Kidney epithelial cell (primary cell): Measurements from ENCODE around the gene GRB14. TPM values are rescaled to one million over a fixed set of nuclear protein-coding genes. Genes with fewer than 3 reads are reported as not detected.
A peak's percentile ranks its signal among the peaks of the same experiment; 100 is the strongest.

Experiments used
- DNase-seq: peaks from one replicate; pipeline ENCODE4 v3.0.0-alpha.2; 2010; ENCODE audit warnings: low read depth
- H3K27me3 ChIP-seq: 2 replicates; pipeline ENCODE4 v1.6.0; 2011; ENCODE audit warnings: low read length; ENCODE audit not compliant: control insufficient read depth, insufficient read depth
- H3K36me3 ChIP-seq: 2 replicates; pipeline ENCODE4 v1.5.1; 2011; ENCODE audit warnings: low read length; ENCODE audit not compliant: control insufficient read depth, insufficient read depth
- H3K4me3 ChIP-seq: 2 replicates; pipeline ENCODE4 v1.5.1; 2011; ENCODE audit warnings: low read depth, mild to moderate bottlenecking, control low read depth, low read length
- total RNA-seq: library from RNA; depleted of rRNA; stranded (reverse); fragments of >200 nt; gene quantifications from 2 replicates; pipeline ENCODE4 v1.2.3, GENCODE V29; 2015
- TF ChIP-seq, protein P1 (sequence below): IDR thresholded peaks from 2 replicates; pipeline ENCODE4 v1.5.1; 2011; ENCODE audit warnings: mild to moderate bottlenecking, moderate library complexity, low read length, control low read depth, inconsistent platforms; ENCODE audit not compliant: insufficient read depth, poor library complexity, severe bottlenecking

The GRB14 gene
- total RNA-seq, 1 donor from 2014 or later = 9.2 TPM

DNA sequence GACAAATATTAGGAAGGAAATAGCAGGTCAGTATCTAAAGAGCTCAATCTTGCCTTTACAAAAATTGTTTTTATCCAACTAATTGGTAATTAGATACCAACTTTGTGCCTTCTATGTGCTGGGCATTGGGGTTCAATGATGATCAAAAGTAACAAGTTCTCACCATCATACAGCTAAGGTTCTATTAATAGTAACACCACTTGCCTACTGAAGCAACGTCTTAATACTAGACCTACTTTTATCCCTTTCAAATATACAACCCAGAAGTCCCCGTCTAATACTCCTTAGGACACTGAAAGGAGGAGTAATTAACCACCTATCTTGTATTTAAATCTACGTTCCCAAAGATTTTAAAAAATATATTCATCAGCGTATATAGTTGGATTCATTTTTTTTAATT lies 59.3 kb downstream of the GRB14 start:
- TF ChIP-seq, protein P1, sequence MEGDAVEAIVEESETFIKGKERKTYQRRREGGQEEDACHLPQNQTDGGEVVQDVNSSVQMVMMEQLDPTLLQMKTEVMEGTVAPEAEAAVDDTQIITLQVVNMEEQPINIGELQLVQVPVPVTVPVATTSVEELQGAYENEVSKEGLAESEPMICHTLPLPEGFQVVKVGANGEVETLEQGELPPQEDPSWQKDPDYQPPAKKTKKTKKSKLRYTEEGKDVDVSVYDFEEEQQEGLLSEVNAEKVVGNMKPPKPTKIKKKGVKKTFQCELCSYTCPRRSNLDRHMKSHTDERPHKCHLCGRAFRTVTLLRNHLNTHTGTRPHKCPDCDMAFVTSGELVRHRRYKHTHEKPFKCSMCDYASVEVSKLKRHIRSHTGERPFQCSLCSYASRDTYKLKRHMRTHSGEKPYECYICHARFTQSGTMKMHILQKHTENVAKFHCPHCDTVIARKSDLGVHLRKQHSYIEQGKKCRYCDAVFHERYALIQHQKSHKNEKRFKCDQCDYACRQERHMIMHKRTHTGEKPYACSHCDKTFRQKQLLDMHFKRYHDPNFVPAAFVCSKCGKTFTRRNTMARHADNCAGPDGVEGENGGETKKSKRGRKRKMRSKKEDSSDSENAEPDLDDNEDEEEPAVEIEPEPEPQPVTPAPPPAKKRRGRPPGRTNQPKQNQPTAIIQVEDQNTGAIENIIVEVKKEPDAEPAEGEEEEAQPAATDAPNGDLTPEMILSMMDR = no peak
- DNase-seq = no peak

DNA sequence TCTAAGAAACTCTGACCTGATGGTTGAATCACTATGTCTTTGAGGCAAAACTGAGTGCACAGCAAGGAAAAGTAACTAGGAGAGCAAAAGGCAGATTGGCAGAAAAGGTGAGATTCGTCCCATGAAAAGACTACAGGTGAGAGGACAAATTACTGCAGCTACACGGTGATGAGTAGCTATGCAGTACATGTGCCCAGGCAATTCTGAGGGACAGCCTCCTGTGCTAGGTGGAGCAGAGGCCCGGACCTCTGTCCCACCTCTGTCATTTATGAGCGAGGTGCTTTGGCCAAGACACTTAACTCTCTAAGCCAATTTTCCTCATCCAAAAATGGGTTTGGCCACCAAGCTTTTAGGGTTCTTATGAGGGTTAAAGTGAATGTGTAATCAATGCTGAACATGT lies 59.9 kb downstream of the GRB14 start:
- DNase-seq = no peak
- no peaks in the 10 kb centered on the region for H3K36me3 ChIP-seq
- no peaks in the 10 kb centered on the region for H3K27me3 ChIP-seq
- TF ChIP-seq, protein P1 = no peak
- H3K4me3 ChIP-seq = no peak overlapping the region

More for the DNA sequence above, 59.3 kb downstream of the GRB14 start:
- Histone ChIP-seq H3K27me3 (no peaks in the 10 kb centered on the region), H3K36me3 (no peaks in the 10 kb centered on the region), H3K4me3 (no peak overlapping the region)

DNA sequence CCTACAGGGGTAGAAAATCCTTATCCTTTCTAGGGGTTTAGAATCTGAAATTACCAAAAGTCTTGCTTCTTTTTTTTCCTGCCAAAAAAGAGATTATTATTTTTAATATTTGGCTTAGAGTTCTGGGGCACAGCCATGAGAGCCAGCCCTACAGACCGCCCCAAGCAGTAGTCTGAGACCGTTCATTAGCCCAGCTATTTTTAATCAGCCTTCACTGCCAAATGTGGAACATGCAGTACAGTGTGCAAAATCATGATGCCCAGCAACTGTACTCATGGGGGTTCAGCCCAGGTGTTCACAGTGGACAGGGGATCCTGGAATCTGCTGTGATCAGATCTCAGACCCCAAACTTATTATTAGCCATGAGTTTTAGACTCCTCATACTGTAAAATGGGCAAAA lies 60.4 kb downstream of the GRB14 start:
- DNase-seq = no peak
- H3K36me3 ChIP-seq = no peaks in the 10 kb centered on the region
- TF ChIP-seq, protein P1 = no peak
- H3K27me3 ChIP-seq = no peaks in the 10 kb centered on the region
- H3K4me3 ChIP-seq = no peak overlapping the region

DNA sequence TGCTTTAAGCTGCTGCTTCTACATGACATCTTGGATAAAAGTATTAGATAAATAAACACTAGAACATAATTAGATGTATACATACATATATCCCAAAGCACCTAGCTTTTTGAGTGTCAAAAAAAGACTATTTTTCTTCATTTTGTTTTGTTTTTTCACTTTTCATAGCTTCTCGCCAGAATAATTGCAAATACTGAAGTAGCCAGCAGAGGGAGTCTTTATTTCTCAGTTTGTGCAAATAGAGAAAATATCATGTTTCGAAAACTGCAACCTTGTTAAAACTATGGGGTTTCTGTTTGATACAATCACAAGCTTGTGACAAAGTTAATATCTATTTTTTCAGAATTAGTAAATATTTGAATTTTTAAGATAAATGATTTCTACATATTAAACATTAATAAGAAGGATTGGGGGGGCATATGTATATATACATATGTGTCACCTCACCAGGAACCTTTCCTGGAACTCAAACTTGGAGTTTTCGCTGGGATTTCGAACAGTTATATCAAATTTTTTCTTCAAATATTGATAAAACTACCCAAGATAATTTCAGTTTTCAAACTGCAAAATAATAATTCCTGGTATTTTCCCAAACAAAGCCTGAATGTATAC lies 61.0 kb downstream of the GRB14 start:
- Histone ChIP-seq H3K27me3 (no peaks in the 10 kb centered on the region), H3K36me3 (no peaks in the 10 kb centered on the region), H3K4me3 (no peak overlapping the region)
- TF ChIP-seq, protein P1 = peak; percentile 58
- DNase-seq = no peak

DNA sequence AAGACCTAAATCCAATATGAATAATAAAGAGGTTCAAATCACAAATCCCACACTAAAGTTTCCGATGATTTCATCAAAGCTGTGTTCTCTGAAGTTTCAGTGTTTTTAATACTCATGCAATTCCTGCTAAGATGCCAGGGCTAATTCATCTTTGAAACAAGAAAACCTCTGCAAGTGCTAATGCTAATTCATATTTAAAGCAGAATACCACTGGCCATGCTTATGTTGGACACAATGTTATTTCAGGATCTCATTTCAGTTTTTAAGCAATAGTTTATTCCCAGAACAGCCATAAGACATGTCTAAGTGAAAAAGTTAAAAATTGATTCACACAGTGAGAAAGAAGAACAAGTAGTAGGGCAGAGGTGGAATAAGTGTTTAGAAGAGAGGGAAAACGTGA lies 62.8 kb downstream of the GRB14 start:
- Histone ChIP-seq H3K27me3 (no peaks in the 10 kb centered on the region), H3K36me3 (no peaks in the 10 kb centered on the region), H3K4me3 (no peak overlapping the region)
- TF ChIP-seq, protein P1 = no peak
- DNase-seq = no peak

DNA sequence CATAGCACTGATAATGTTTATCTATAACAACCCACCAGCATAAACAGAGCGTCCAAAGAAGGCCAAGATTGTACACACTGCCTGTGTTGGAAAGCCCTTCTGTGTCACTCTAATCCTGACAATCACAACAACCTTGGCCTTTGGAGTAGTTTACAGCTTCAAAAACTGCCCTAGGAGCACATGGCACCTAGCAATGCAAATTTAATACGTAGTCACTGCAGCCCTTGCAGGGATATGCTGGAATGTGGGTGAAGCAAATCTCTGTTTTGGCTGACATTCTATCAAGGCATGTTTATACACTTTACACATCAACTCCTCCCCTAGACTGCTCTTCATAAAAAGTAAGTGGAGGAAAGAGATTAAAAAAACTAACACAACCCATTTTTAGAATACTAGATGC lies 66.8 kb downstream of the GRB14 start:
- Histone ChIP-seq H3K36me3 (no peaks in the 10 kb centered on the region), H3K4me3 (no peak overlapping the region), H3K27me3 (no peaks in the 10 kb centered on the region)
- no peak for DNase-seq
- TF ChIP-seq, protein P1 = no peak
